ENCODE data around the gene USP4.
"Not testable (repeated sequence)": the region's sequence is repeated elsewhere in the genome, so short reads cannot be mapped to it uniquely, and the experiment has no call there.

USP4 gene

GRCh38 chr3:49371946-49372345 is 32.1 kb upstream of the USP4 start:
- Histone ChIP-seq H3K9me3 (ENCODE audit: control insufficient read depth, low read length) (no peaks in the 10 kb centered on the region), H3K4me3 (ENCODE audit: insufficient read depth, low read depth, low read length) (no peak overlapping the region), H3K27ac (ENCODE audit: insufficient read depth, low read depth, low read length, poor library complexity, severe bottlenecking) (no peak overlapping the region), H3K4me1 (ENCODE audit: control insufficient read depth, insufficient read depth, low read length) (no peaks in the 10 kb centered on the region), H3K36me3 (ENCODE audit: control insufficient read depth, insufficient read depth, low read length) (peaks cover 31% of the 10 kb centered on the region), H3K27me3 (ENCODE audit: control insufficient read depth, insufficient read depth, low read length, poor library complexity, severe bottlenecking) (no peaks in the 10 kb centered on the region)

DNA sequence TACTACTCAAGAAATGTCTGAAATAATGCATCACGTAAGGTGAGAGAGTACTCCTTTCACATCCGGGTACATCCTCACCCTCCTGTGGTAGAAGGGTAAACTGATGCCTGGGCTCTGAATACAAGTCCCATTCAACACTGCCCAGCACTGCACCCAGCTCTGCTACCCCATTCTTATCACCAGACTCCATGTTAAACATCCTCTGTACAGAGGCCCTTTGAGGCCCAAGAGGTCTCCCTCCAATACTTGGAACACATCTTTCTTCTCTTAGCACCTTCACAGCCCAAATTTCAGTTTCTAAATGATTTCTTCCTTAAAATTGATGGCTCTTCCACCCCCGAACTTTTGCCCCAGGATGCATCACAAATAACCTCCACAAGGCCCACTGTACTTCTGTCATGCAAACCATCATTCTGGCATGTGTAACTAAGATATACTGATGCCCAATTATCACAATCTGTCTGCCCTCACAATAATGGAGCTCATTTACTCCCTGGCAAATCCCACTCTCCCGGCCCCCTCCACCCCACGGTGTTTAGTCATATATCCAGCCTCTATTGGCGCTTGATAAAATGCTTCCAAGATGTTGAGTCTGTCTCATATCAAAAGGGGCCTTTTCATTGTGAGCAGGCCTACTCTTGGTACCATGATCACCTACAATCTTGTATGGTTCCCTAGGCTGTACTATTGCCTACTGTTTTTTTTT is 30.9 kb upstream of the USP4 start:
- H3K4me3 ChIP-seq (ENCODE audit: insufficient read depth, low read depth, low read length) = no peak overlapping the region
- WGBS, 2 experiments = 90 to 96% methylated on average over 6 of the region's 6 CpGs
- H3K4me1 ChIP-seq (ENCODE audit: control insufficient read depth, insufficient read depth, low read length) = no peaks in the 10 kb centered on the region
- no peak overlapping the region for H3K27ac ChIP-seq (ENCODE audit: insufficient read depth, low read depth, low read length, poor library complexity, severe bottlenecking)
- H3K27me3 ChIP-seq (ENCODE audit: control insufficient read depth, insufficient read depth, low read length, poor library complexity, severe bottlenecking) = no peaks in the 10 kb centered on the region
- peaks cover 42% of the 10 kb centered on the region for H3K36me3 ChIP-seq (ENCODE audit: control insufficient read depth, insufficient read depth, low read length)
- H3K9me3 ChIP-seq (ENCODE audit: control insufficient read depth, low read length) = no peaks in the 10 kb centered on the region

DNA sequence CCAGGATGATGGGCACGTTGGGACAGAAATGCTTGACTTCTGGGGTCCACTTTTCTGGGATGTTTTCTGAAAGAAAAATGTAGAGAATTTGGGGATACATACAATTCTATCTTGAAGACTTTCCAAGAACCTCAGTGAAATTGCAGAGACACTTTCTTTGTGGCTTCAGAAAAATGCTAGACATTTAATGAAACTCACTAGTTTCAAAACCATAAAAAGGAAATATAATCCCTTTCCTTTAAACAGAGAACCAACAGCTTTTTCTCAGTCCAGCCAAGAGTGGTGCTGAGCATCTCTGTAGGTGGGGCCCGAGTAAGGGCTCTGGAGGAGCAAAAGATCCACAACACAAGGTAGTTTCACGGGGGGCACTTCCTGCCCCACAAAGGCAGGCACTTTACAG is 22.7 kb upstream of the USP4 start:
- H3K27ac ChIP-seq (ENCODE audit: insufficient read depth, low read depth, low read length, poor library complexity, severe bottlenecking) = no peak overlapping the region
- H3K9me3 ChIP-seq (ENCODE audit: control insufficient read depth, low read length) = no peaks in the 10 kb centered on the region
- no peaks in the 10 kb centered on the region for H3K27me3 ChIP-seq (ENCODE audit: control insufficient read depth, insufficient read depth, low read length, poor library complexity, severe bottlenecking)
- peaks cover 10% of the 10 kb centered on the region for H3K4me1 ChIP-seq (ENCODE audit: control insufficient read depth, insufficient read depth, low read length)
- WGBS, 2 experiments = 94 to 95% methylated on average over 3 of the region's 3 CpGs
- H3K4me3 ChIP-seq (ENCODE audit: insufficient read depth, low read depth, low read length) = no peak overlapping the region
- H3K36me3 ChIP-seq (ENCODE audit: control insufficient read depth, insufficient read depth, low read length) = peaks cover 36% of the 10 kb centered on the region

DNA sequence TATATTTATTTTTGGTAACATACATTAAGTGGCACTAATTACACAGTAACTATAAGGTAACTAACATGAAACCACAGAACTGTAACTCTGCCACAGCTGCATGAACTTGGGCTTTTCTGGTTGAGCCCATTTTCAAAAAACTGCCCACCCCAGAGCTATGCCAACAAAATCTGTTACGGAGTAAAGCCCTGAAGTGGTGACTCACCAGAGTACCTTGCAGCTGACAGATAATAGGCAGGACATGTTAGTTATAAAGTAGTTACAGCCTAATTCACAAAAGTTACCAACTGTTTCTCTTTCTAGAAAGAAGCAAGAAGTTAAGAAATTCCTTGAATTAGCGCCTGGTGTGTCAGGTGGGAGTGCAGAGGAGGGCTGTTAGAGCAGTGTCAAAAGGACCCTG is 19.8 kb upstream of the USP4 start:
- H3K27me3 ChIP-seq (ENCODE audit: control insufficient read depth, insufficient read depth, low read length, poor library complexity, severe bottlenecking) = no peaks in the 10 kb centered on the region
- H3K4me1 ChIP-seq (ENCODE audit: control insufficient read depth, insufficient read depth, low read length) = peaks cover 10% of the 10 kb centered on the region
- WGBS, 2 experiments = 91 to 95% methylated on average over 2 of the region's 2 CpGs
- H3K36me3 ChIP-seq (ENCODE audit: control insufficient read depth, insufficient read depth, low read length) = peaks cover 27% of the 10 kb centered on the region
- H3K27ac ChIP-seq (ENCODE audit: insufficient read depth, low read depth, low read length, poor library complexity, severe bottlenecking) = no peak overlapping the region
- H3K4me3 ChIP-seq (ENCODE audit: insufficient read depth, low read depth, low read length) = no peak overlapping the region
- no peaks in the 10 kb centered on the region for H3K9me3 ChIP-seq (ENCODE audit: control insufficient read depth, low read length)

DNA sequence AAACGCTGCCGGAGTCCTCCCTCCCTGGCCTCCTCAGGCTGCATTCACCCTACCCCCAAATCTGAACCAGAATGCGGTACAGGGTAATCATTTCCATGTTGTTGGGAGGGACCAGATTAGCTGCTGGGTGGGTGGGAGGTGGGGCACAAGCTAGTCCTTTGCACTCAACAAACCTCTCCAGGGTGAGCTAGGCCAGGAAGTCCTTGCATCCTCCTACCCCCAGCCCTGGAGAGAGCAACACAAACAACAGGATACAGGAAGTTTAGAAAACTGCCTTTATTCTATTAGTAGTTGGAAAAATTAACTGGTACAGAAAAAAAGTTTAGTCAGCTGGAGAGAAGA is 19.0 kb upstream of the USP4 start:
- Histone ChIP-seq H3K9me3 (ENCODE audit: control insufficient read depth, low read length) (no peaks in the 10 kb centered on the region), H3K4me3 (ENCODE audit: insufficient read depth, low read depth, low read length) (peak overlapping the region; percentile 85), H3K27me3 (ENCODE audit: control insufficient read depth, insufficient read depth, low read length, poor library complexity, severe bottlenecking) (no peaks in the 10 kb centered on the region), H3K36me3 (ENCODE audit: control insufficient read depth, insufficient read depth, low read length) (peaks cover 27% of the 10 kb centered on the region), H3K4me1 (ENCODE audit: control insufficient read depth, insufficient read depth, low read length) (peaks cover 10% of the 10 kb centered on the region), H3K27ac (ENCODE audit: insufficient read depth, low read depth, low read length, poor library complexity, severe bottlenecking) (peak overlapping the region; percentile 89)
- whole genome bisulfite sequencing, 2 experiments = 53 to 73% methylated on average over 2 to 3 of the region's 3 CpGs

DNA sequence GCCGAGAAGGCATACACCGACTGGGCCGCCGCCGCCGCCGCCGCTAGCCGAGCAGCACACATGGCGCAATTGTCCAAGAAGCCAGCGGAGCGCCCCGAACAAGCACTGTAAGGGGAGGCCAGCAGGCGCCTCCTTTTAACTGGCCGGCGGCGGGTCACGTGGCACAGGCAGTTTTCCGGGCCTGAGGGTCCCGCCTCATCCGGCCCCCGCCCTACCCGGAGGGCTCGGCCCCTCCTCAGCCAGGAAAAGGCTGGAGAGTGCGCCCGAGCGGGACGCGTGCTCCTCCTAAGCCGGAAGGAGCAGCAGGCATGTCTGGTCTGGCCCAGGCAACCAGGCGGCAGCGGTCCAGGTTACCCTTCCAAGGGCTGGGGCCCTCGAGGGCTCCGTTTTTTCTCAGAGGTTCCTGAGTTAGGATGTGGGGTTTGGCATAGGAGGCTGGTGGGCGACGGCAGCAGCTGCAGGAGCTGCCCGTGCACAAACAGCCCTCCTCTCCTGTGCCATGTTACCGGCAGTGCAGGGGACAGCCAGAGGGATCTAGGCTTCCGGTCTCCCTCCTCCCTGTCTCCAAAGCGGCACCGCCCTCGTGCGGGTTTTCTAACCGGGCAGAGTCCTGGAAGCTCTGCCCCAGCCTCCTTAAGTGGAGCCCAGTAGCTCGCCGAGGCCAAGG is 18.5 kb upstream of the USP4 start, which contains the start of gene GPX1:
Gene GPX1 (minus strand): TSS at position 137 of the 667 bp plus-strand sequence. CDS start 75 bp downstream, at position 62.
- H3K4me3 ChIP-seq (ENCODE audit: insufficient read depth, low read depth, low read length) = peak within 1 kb of the TSS; percentile 85
- peaks cover 27% of the 10 kb centered on the region for H3K36me3 ChIP-seq (ENCODE audit: control insufficient read depth, insufficient read depth, low read length)
- no peaks in the 10 kb centered on the region for H3K9me3 ChIP-seq (ENCODE audit: control insufficient read depth, low read length)
- no peaks in the 10 kb centered on the region for H3K27me3 ChIP-seq (ENCODE audit: control insufficient read depth, insufficient read depth, low read length, poor library complexity, severe bottlenecking)
- peaks cover 10% of the 10 kb centered on the region for H3K4me1 ChIP-seq (ENCODE audit: control insufficient read depth, insufficient read depth, low read length)
- WGBS, 2 experiments = 4 to 5% methylated on average over 46 of the region's 46 CpGs
- H3K27ac ChIP-seq (ENCODE audit: insufficient read depth, low read depth, low read length, poor library complexity, severe bottlenecking) = peak within 1 kb of the TSS; percentile 89

DNA sequence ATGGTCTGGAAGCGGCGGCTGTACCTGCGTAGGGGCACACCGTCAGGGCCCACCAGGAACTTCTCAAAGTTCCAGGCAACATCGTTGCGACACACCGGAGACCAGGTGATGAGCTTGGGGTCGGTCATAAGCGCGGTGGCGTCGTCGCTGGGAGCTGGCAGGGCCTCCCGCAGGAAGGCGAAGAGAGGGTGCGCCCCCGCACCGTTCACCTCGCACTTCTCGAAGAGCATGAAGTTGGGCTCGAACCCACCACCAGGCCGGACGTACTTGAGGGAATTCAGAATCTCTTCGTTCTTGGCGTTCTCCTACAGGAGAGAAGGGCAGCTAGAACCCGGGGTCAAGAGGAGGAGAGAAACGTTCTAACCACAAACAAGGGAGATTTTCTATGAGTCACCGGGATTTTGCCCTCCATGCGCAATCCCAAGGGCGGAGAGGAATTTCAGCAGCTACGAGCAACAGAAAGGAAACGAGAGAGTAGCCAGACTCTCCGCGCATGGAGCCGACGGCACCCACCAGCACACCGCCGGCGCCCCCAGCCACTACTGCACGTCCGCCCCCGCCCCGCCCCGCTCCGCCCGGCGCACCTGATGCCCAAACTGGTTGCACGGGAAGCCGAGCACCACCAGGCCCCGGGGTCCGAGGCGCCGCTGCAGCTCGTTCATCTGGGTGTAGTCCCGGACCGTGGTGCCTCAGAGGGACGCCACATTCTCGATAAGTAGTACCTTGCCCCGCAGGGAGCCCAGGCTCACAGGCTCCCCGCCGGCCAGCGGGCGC is 17.8 kb upstream of the USP4 start:
- not testable (repeated sequence) for H3K9me3 ChIP-seq (ENCODE audit: control insufficient read depth, low read length); H3K27me3 ChIP-seq (ENCODE audit: control insufficient read depth, insufficient read depth, low read length, poor library complexity, severe bottlenecking); H3K4me1 ChIP-seq (ENCODE audit: control insufficient read depth, insufficient read depth, low read length)
- Histone ChIP-seq H3K4me3 (ENCODE audit: insufficient read depth, low read depth, low read length) (peak overlapping the region; percentile 85), H3K36me3 (ENCODE audit: control insufficient read depth, insufficient read depth, low read length) (peaks cover 24% of the 10 kb centered on the region), H3K27ac (ENCODE audit: insufficient read depth, low read depth, low read length, poor library complexity, severe bottlenecking) (peak overlapping the region; percentile 89)
- WGBS, 2 experiments = 8 to 10% methylated on average over 60 to 63 of the region's 63 CpGs

DNA sequence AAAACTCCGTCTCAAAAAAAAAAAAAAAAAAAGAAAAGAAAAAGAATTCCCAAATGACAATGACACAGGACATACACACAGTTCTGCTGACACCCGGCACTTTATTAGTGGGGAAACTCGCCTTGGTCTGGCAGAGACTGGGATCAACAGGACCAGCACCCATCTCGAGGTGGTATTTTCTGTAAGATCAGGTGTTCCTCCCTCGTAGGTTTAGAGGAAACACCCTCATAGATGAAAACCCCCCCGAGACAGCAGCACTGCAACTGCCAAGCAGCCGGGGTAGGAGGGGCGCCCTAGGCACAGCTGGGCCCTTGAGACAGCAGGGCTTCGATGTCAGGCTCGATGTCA is 17.2 kb upstream of the USP4 start:
- not testable (repeated sequence) for H3K4me1 ChIP-seq (ENCODE audit: control insufficient read depth, insufficient read depth, low read length); H3K9me3 ChIP-seq (ENCODE audit: control insufficient read depth, low read length); H3K27ac ChIP-seq (ENCODE audit: insufficient read depth, low read depth, low read length, poor library complexity, severe bottlenecking); H3K27me3 ChIP-seq (ENCODE audit: control insufficient read depth, insufficient read depth, low read length, poor library complexity, severe bottlenecking)
- 82 to 85% methylated on average over 9 to 10 of the region's 10 CpGs for WGBS, 2 experiments
- H3K36me3 ChIP-seq (ENCODE audit: control insufficient read depth, insufficient read depth, low read length) = peaks cover 19% of the 10 kb centered on the region
- H3K4me3 ChIP-seq (ENCODE audit: insufficient read depth, low read depth, low read length) = peak overlapping the region; percentile 85

DNA sequence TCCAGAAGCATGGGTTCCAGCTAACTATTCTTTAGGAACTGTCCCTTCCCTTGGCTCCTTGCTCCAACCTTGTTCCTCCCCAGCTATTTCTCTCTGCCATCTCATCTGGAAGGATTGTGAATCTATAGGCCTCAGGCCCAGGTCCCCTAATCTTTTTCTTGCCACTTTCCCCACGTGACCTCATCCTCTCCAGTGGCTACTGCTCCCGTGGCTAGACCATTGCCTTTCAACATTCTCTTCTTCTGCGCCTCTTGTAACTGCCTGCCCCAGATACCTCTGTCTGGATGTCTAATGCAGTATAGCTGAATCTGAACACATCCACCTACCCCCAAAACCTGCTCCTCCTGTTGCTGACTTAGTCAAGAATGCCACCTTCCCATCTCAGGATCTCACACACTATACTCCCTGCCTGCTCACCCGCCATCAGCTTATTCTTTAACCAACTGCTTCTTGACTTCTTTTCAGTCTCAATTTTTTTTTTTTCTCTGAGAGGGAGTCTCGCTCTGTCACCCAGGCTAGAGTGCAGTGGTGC is 13.1 kb upstream of the USP4 start:
- Histone ChIP-seq H3K4me1 (ENCODE audit: control insufficient read depth, insufficient read depth, low read length) (no peaks in the 10 kb centered on the region), H3K9me3 (ENCODE audit: control insufficient read depth, low read length) (no peaks in the 10 kb centered on the region), H3K27ac (ENCODE audit: insufficient read depth, low read depth, low read length, poor library complexity, severe bottlenecking) (no peak overlapping the region), H3K4me3 (ENCODE audit: insufficient read depth, low read depth, low read length) (no peak overlapping the region), H3K36me3 (ENCODE audit: control insufficient read depth, insufficient read depth, low read length) (peaks cover 4% of the 10 kb centered on the region), H3K27me3 (ENCODE audit: control insufficient read depth, insufficient read depth, low read length, poor library complexity, severe bottlenecking) (no peaks in the 10 kb centered on the region)
- 92 to 93% methylated on average over 5 of the region's 5 CpGs for WGBS, 2 experiments

DNA sequence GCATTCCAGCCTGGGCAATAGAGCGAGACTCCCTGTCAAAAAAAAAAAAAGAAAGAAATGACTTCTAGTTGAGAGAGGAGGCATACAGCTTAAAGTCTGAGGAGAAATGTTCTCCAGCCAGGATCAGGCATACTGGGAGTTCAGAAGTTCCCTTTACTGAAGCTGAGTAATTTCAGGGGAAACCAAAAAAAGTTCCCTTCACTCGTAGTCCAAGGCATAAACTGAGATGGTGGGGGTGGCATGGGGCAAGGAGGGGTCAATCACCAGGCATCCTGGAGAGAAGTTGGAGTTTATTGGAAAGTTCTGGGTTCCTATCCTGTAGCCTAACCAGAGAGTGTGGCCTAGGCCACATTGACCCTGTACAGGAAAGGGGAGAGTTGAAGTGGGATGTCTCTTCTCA is 12.4 kb upstream of the USP4 start:
- Histone ChIP-seq H3K4me3 (ENCODE audit: insufficient read depth, low read depth, low read length) (no peak overlapping the region), H3K4me1 (ENCODE audit: control insufficient read depth, insufficient read depth, low read length) (no peaks in the 10 kb centered on the region), H3K27ac (ENCODE audit: insufficient read depth, low read depth, low read length, poor library complexity, severe bottlenecking) (no peak overlapping the region), H3K27me3 (ENCODE audit: control insufficient read depth, insufficient read depth, low read length, poor library complexity, severe bottlenecking) (no peaks in the 10 kb centered on the region), H3K9me3 (ENCODE audit: control insufficient read depth, low read length) (no peaks in the 10 kb centered on the region), H3K36me3 (ENCODE audit: control insufficient read depth, insufficient read depth, low read length) (peaks cover 4% of the 10 kb centered on the region)
- 92 to 97% methylated on average over 2 of the region's 2 CpGs for WGBS, 2 experiments
